Activated CD4-positive, alpha-beta T cell treated with anti-CD3 and anti-CD28 coated beads for 36 hours (primary cell): ENCODE data around the gene CLDN24. TPM values are rescaled to one million over a fixed set of nuclear protein-coding genes. Genes with fewer than 3 reads are reported as not detected.
A peak's percentile ranks its signal among the peaks of the same experiment; 100 is the strongest.

Experiments used
- ATAC-seq: fragments of 200-7000 bp; cut with Tn5 transposase; one replicate; pipeline ENCODE4 v1.10.0; 2021; ENCODE audit warnings: mild to moderate bottlenecking, moderate library complexity
- CTCF ChIA-PET: fragments of 350-600 bp; sonication (Branson Sonifier 250); formaldehyde crosslinking; loops from one replicate; lab custom pipeline; 2021; ENCODE audit warnings: antibody characterized with exemption; lab: Charles Lee
- POLR2A ChIA-PET: fragments of 350-600 bp; sonication (Branson Sonifier 250); formaldehyde crosslinking; loops from one replicate; lab custom pipeline; 2021; ENCODE audit warnings: antibody characterized with exemption, inconsistent platforms; lab: Charles Lee
- DNase-seq: peaks from one replicate; pipeline ENCODE4 v3.0.0-alpha.2; 2020
- H3K27ac Mint-ChIP-seq: one replicate; pipeline ENCODE4 v1.8.0; 2021; ENCODE audit warnings: mixed read lengths
- H3K27me3 Mint-ChIP-seq: one replicate; pipeline ENCODE4 v1.8.0; 2021; ENCODE audit warnings: mixed read lengths
- H3K36me3 Mint-ChIP-seq: one replicate; pipeline ENCODE4 v1.8.0; 2021; ENCODE audit warnings: low read depth, mixed read lengths
- H3K4me1 Mint-ChIP-seq: one replicate; pipeline ENCODE4 v1.8.0; 2021; ENCODE audit warnings: mixed read lengths
- H3K4me3 Mint-ChIP-seq: one replicate; pipeline ENCODE4 v1.8.0; 2021; ENCODE audit warnings: mild to moderate bottlenecking, moderate library complexity, mixed read lengths
- H3K9me3 Mint-ChIP-seq: one replicate; pipeline ENCODE4 v1.8.0; 2021; ENCODE audit warnings: low read depth, mixed read lengths
- intact Hi-C, 2 experiments: fragments of 100-400 bp; cut with DNase I in 1 of 2; cut with micrococcal nuclease in 1 of 2; formaldehyde crosslinking; loops; one replicate each; pipeline versions ENCODE4 v1.14.2 to v1.15.1; 2022 to 2024; cut with DNase I, micrococcal nuclease
- total RNA-seq, 2 experiments: library from RNA; stranded (reverse); gene quantifications; one replicate each; pipeline ENCODE4 v1.2.3, GENCODE V29; 2021

CLDN24 gene
- total RNA-seq, 2 experiments from 2014 or later: not detected

DNA sequence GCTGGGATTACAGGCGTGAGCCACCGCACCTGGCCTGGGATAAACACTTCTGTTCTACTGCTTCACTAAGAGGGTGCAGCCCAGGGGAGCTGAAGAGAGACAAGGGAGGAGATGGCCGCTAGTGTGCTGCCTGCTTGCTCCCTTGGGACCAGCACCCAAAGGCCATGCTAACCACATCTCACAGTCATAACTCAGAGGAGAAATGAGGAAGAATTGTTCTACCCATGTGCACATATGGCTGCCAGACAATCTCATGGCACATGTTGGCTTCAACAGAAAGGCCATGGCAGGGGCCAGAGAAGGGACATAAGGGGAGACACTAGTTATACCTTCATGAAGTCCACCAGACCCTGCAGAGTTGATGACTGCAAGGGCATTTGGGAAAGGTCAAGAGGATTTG is 24.6 kb downstream of the CLDN24 start:
- H3K36me3 Mint-ChIP-seq: no peaks in the 10 kb centered on the region
- CTCF ChIA-PET: no interaction called here
- intact Hi-C loops: no loop called here
- no peak overlapping the region for H3K4me3 Mint-ChIP-seq
- no peaks in the 10 kb centered on the region for H3K4me1 Mint-ChIP-seq
- H3K9me3 Mint-ChIP-seq: no peaks in the 10 kb centered on the region
- H3K27ac Mint-ChIP-seq: no peak overlapping the region
- ATAC-seq (no peak), DNase-seq (no peak)
- POLR2A ChIA-PET: no interaction called here
- no peaks in the 10 kb centered on the region for H3K27me3 Mint-ChIP-seq

GRCh38 chr4:183295711-183296110 is 26.5 kb downstream of the CLDN24 start:
- no peaks in the 10 kb centered on the region for H3K4me1 Mint-ChIP-seq
- H3K36me3 Mint-ChIP-seq: no peaks in the 10 kb centered on the region
- ChIA-PET CTCF (no interaction called here), POLR2A (interaction anchor here (0.7 kb wide), 1 partner anchor 79 kb away, joined by 7 read pairs; no protein-coding TSS in a partner anchor)
- H3K27me3 Mint-ChIP-seq: no peaks in the 10 kb centered on the region
- H3K4me3 Mint-ChIP-seq: no peak overlapping the region
- DNase-seq: no peak
- H3K9me3 Mint-ChIP-seq: no peaks in the 10 kb centered on the region
- ATAC-seq: no peak
- intact Hi-C loops: no loop called here
- H3K27ac Mint-ChIP-seq: no peak overlapping the region

- Mint-ChIP-seq H3K9me3 (no peaks in the 10 kb centered on the region), H3K27ac (no peak overlapping the region), H3K27me3 (no peaks in the 10 kb centered on the region), H3K4me1 (no peaks in the 10 kb centered on the region), H3K4me3 (no peak overlapping the region), H3K36me3 (no peaks in the 10 kb centered on the region)
- ChIA-PET CTCF (interaction anchor here (0.7 to 0.8 kb wide), 2 partner anchors 20 to 27 kb away, joined by 3 read pairs; no protein-coding TSS in a partner anchor), POLR2A (interaction anchor here (0.7 kb wide), 1 partner anchor 238 kb away, joined by 4 read pairs; no protein-coding TSS in a partner anchor)
- ATAC-seq (no peak), DNase-seq (no peak)
- intact Hi-C loops: no loop called here
These were observed 31.2 kb downstream of the CLDN24 start for GRCh38 chr4:183291070-183291469.

- Mint-ChIP-seq H3K9me3 (no peaks in the 10 kb centered on the region), H3K36me3 (no peaks in the 10 kb centered on the region), H3K27me3 (no peaks in the 10 kb centered on the region), H3K27ac (no peak overlapping the region), H3K4me1 (no peaks in the 10 kb centered on the region), H3K4me3 (no peak overlapping the region)
- intact Hi-C loops: loop anchor here in 1 of 2 experiments (2.0 kb wide), 1 partner anchor 109 kb away; no protein-coding TSS in a partner anchor
- CTCF ChIA-PET: interaction anchor here (0.7 to 0.9 kb wide), 2 partner anchors 12 to 27 kb away, joined by 4 read pairs; no protein-coding TSS in a partner anchor
- ATAC-seq: no peak
- peak; percentile 17 for DNase-seq
- POLR2A ChIA-PET: interaction anchor here (0.6 kb wide), 1 partner anchor 919 kb away, joined by 6 read pairs; no protein-coding TSS in a partner anchor
These were observed 32.5 kb downstream of the CLDN24 start for GRCh38 chr4:183289688-183290087.

DNA sequence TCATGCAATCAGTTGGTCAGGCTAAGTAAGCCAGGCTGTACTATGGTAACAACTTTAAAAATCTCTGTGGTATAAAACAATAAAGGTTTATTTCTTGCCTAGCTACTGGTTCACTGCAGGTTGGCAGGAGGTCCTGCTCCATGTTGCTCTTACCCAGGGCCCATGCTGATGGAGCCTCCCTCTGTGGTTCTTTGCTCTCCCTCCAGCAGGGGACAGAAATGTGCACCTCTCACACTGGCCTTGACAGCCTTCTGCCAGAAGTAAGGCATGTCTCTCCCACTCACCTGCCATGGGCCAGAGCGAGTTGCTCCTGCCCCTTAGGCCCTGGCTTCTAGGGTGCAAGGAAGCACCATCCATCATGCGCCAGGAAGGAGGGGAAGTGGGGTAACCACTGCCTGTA is 33.3 kb downstream of the CLDN24 start:
- DNase-seq (no peak), ATAC-seq (no peak)
- Mint-ChIP-seq H3K4me3 (no peak overlapping the region), H3K27ac (no peak overlapping the region), H3K27me3 (no peaks in the 10 kb centered on the region), H3K9me3 (no peaks in the 10 kb centered on the region), H3K36me3 (no peaks in the 10 kb centered on the region), H3K4me1 (no peaks in the 10 kb centered on the region)
- intact Hi-C loops: loop anchor here in 1 of 2 experiments (2.0 kb wide), 1 partner anchor 110 kb away; no protein-coding TSS in a partner anchor
- CTCF ChIA-PET: interaction anchor here (0.7 kb wide), 2 partner anchors 12 to 459 kb away, joined by 3 to 4 read pairs; no protein-coding TSS in a partner anchor
- POLR2A ChIA-PET: interaction anchor here (0.6 kb wide), 1 partner anchor 918 kb away, joined by 6 read pairs; no protein-coding TSS in a partner anchor

- Mint-ChIP-seq H3K36me3 (no peaks in the 10 kb centered on the region), H3K27ac (no peak overlapping the region), H3K9me3 (no peaks in the 10 kb centered on the region), H3K4me3 (no peak overlapping the region), H3K4me1 (no peaks in the 10 kb centered on the region), H3K27me3 (no peaks in the 10 kb centered on the region)
- DNase-seq: no peak
- ChIA-PET CTCF (no interaction called here), POLR2A (no interaction called here)
- no peak for ATAC-seq
- intact Hi-C loops: loop anchor here in 1 of 2 experiments (2.0 kb wide), 1 partner anchor 111 kb away; no protein-coding TSS in a partner anchor
These were observed 34.5 kb downstream of the CLDN24 start for GRCh38 chr4:183287677-183288076.

DNA sequence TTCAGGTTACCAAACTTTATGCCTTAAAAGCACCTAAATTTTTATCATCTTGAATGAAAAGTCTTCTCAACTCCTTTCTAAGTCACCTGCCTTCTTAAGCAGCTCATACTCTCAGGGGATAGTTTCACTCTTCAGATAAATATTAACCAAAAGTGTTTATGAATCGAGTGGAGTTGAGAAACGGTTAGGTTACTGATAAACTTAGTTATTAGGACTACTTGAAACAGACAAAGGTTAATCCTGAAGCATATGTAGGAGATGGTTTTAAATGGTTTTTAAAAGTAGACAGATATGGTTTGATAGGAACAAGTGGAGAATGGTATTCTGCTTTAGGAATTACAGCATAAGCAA is 34.9 kb downstream of the CLDN24 start:
- ChIA-PET CTCF (no interaction called here), POLR2A (no interaction called here)
- Mint-ChIP-seq H3K4me3 (no peak overlapping the region), H3K9me3 (no peaks in the 10 kb centered on the region), H3K36me3 (no peaks in the 10 kb centered on the region), H3K27ac (no peak overlapping the region), H3K27me3 (no peaks in the 10 kb centered on the region), H3K4me1 (no peaks in the 10 kb centered on the region)
- DNase-seq (no peak), ATAC-seq (no peak)
- intact Hi-C loops: no loop called here

DNA sequence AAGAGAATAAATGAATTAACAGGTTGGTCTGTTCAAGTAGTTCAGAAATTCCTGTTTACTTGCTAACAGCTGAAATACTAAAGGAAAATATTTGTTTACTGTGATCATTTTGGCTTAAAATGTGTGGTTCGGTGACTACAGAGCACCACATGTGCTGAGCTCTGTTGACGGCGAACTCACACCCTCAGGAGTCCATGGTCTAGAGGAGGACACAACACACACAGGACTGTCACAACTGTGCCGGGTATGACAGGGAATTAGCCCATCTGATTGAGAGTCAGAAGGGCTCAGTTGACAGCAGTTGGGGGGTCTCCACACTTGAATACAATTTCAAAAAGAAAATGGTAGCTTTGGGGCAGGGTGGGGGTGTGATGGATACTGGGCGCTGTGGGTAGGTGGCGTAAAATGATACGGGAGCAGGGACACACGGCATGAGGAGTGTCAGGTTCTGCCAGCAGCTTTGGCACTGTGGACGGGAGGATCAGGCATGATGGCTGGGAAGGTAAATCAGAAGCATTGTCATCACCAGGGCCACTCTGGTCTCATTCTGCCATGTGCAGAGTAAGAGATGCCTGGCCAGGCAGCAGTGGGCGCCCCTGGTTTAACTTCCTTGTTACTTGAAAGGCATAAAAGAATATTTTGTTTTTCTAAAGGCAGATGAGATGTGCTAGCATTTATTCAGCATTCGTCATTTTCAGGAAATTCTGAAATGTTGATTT is 35.5 kb downstream of the CLDN24 start:
- Mint-ChIP-seq H3K27me3 (no peaks in the 10 kb centered on the region), H3K27ac (no peak overlapping the region), H3K4me1 (no peaks in the 10 kb centered on the region), H3K4me3 (no peak overlapping the region), H3K36me3 (no peaks in the 10 kb centered on the region), H3K9me3 (no peaks in the 10 kb centered on the region)
- intact Hi-C loops: no loop called here
- POLR2A ChIA-PET: no interaction called here
- no peak for ATAC-seq
- DNase-seq: no peak
- CTCF ChIA-PET: no interaction called here

DNA sequence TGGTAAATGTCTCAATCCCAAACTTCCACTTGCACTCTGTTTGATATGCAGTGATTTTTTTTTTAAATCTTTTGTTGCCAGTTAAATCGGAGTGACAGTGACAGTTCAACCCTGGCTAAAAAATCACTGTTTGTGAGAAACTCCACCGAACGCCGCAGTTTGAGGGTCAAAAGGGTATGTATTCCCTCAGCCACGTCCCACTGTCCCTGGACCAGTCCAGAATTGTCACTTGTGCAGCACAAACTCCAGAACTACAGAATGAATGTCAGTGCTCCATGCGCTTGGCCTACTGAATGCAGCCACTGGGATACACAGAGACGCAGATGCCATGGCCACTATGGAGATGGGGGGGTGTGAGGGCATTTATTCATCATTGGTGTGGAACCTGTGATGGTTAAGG is 36.3 kb downstream of the CLDN24 start:
- CTCF ChIA-PET: no interaction called here
- POLR2A ChIA-PET: no interaction called here
- Mint-ChIP-seq H3K4me3 (no peak overlapping the region), H3K36me3 (no peaks in the 10 kb centered on the region), H3K4me1 (no peaks in the 10 kb centered on the region), H3K27ac (no peak overlapping the region), H3K27me3 (no peaks in the 10 kb centered on the region), H3K9me3 (no peaks in the 10 kb centered on the region)
- ATAC-seq: no peak
- no peak for DNase-seq
- intact Hi-C loops: no loop called here

DNA sequence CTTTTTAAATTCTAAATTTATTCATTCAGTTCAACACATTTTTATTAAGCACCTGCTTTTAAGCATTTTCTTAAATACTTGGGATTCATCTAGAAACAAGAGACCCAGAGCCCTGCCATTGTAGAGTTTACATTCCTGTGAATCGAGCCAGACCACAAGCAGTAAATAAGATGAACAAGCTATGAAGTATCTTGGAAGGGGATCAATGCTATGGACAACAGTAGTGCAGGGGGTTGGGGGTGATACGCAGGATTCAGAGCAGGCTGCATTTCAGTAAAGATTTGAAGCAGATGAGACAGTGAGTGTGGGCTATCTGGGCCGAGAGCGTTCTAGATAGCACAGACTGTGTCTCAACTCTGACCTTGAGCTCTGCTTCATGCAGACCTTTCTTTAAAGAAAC is 37.3 kb downstream of the CLDN24 start:
- Mint-ChIP-seq H3K36me3 (peaks cover under 1% of the 10 kb centered on the region), H3K27ac (no peak overlapping the region), H3K4me3 (no peak overlapping the region), H3K27me3 (no peaks in the 10 kb centered on the region), H3K9me3 (no peaks in the 10 kb centered on the region), H3K4me1 (no peaks in the 10 kb centered on the region)
- POLR2A ChIA-PET: no interaction called here
- DNase-seq: no peak
- intact Hi-C loops: no loop called here
- CTCF ChIA-PET: no interaction called here
- ATAC-seq: no peak

- ATAC-seq (no peak), DNase-seq (no peak)
- intact Hi-C loops: no loop called here
- H3K4me1 Mint-ChIP-seq: no peaks in the 10 kb centered on the region
- no peak overlapping the region for H3K4me3 Mint-ChIP-seq
- no peaks in the 10 kb centered on the region for H3K27me3 Mint-ChIP-seq
- H3K27ac Mint-ChIP-seq: no peak overlapping the region
- peaks cover 2% of the 10 kb centered on the region for H3K36me3 Mint-ChIP-seq
- H3K9me3 Mint-ChIP-seq: no peaks in the 10 kb centered on the region
- ChIA-PET CTCF (no interaction called here), POLR2A (no interaction called here)
These were observed 37.9 kb downstream of the CLDN24 start for GRCh38 chr4:183284258-183284785.

DNA sequence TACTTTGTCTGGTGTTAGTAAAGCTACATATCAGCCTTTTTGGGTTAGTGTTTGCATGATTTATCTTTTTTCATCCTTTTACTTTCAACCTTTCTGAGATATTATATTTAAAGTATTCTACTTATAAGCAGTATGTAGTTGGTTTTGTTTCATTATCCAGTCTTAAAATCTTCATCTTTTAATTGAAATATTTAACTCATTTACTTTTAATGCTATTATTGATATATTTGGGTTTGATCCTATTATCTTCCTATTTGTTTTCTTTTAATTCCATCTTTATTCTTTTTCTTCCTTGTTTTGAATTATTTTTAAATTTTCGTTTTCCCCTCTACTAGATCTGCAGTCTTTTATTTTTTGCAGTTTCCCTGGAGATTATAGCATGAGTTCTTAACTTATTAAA is 46.1 kb downstream of the CLDN24 start:
- Mint-ChIP-seq H3K4me3 (no peak overlapping the region), H3K27ac (no peak overlapping the region), H3K27me3 (no peaks in the 10 kb centered on the region), H3K9me3 (peaks cover 6% of the 10 kb centered on the region), H3K4me1 (no peaks in the 10 kb centered on the region), H3K36me3 (peaks cover 12% of the 10 kb centered on the region)
- ATAC-seq: no peak
- intact Hi-C loops: no loop called here
- no peak for DNase-seq
- ChIA-PET CTCF (no interaction called here), POLR2A (no interaction called here)
